ENCODE data around the gene SLCO3A1. TPM values are rescaled to one million over a fixed set of nuclear protein-coding genes. Genes with fewer than 3 reads are reported as not detected.

Gene SLCO3A1
- total and polyA plus RNA-seq, 2 experiments from 2014 or later = 1.9 to 6.9 TPM

- Histone ChIP-seq H3K79me2 (ENCODE audit: insufficient read depth) (no peaks in the 10 kb centered on the region), H3K4me2 (ENCODE audit: unreplicated experiment) (no peak overlapping the region), H3K4me1 (ENCODE audit: insufficient read depth) (peaks cover 5% of the 10 kb centered on the region; the same call in 1 of the 2 replicates), H4K20me1 (ENCODE audit: insufficient read depth) (no peaks in the 10 kb centered on the region), H3K9ac (no peak overlapping the region), H3K27ac (no peak overlapping the region), H3K36me3 (ENCODE audit: low read depth) (no peaks in the 10 kb centered on the region), H3K9me2 (ENCODE audit: insufficient read depth) (no peaks in the 10 kb centered on the region), H2AFZ (no peak overlapping the region), H3F3A (ENCODE audit: insufficient read depth) (no peaks in the 10 kb centered on the region), H3K4me3 (no peak overlapping the region), H3K9me3 (ENCODE audit: low read depth) (no peaks in the 10 kb centered on the region), H3K27me3 (replicated peaks; ENCODE audit: insufficient read depth) (no peaks in the 10 kb centered on the region)
- in situ Hi-C loops (cut with MboI) = no loop called here
- WGBS, 2 experiments (ENCODE audit: low coverage in 1 of 2, low lambda C conversion rate in 2 of 2, missing lambda C conversion rate in 2 of 2) = 81 to 83% methylated on average over 10 of the region's 10 CpGs
- DNase-seq = no peak
- no peak for TF ChIP-seq EZH2 (IDR thresholded peaks at IDR 0.05; ENCODE audit: insufficient read depth, poor library complexity, severe bottlenecking)
- TF ChIP-seq EZH2phosphoT487 (IDR thresholded peaks at IDR 0.05; ENCODE audit: insufficient read depth, low read depth) = no peak
These were observed 62.1 kb downstream of the SLCO3A1 start for GRCh38 chr15:91915576-91915975.

GRCh38 chr15:91916051-91916450, 62.5 kb downstream of the SLCO3A1 start:
- DNase-seq = no peak
- Histone ChIP-seq H3K27me3 (replicated peaks; ENCODE audit: insufficient read depth) (no peaks in the 10 kb centered on the region), H3K27ac (no peak overlapping the region), H3K4me1 (ENCODE audit: insufficient read depth) (peaks cover 5% of the 10 kb centered on the region; the same call in 1 of the 2 replicates), H4K20me1 (ENCODE audit: insufficient read depth) (no peaks in the 10 kb centered on the region), H3K4me3 (no peak overlapping the region), H3K79me2 (ENCODE audit: insufficient read depth) (no peaks in the 10 kb centered on the region), H3K9ac (no peak overlapping the region), H3K9me2 (ENCODE audit: insufficient read depth) (no peaks in the 10 kb centered on the region), H3F3A (ENCODE audit: insufficient read depth) (no peaks in the 10 kb centered on the region), H3K9me3 (ENCODE audit: low read depth) (no peaks in the 10 kb centered on the region), H3K36me3 (ENCODE audit: low read depth) (no peaks in the 10 kb centered on the region), H2AFZ (no peak overlapping the region), H3K4me2 (ENCODE audit: unreplicated experiment) (no peak overlapping the region)
- in situ Hi-C loops (cut with MboI) = no loop called here
- whole genome bisulfite sequencing, 2 experiments (ENCODE audit: low coverage in 1 of 2, low lambda C conversion rate in 2 of 2, missing lambda C conversion rate in 2 of 2) = 98 to 99% methylated on average over 18 to 48 of the region's 48 CpGs
- TF ChIP-seq EZH2phosphoT487 (IDR thresholded peaks at IDR 0.05; ENCODE audit: insufficient read depth, low read depth) (no peak), EZH2 (IDR thresholded peaks at IDR 0.05; ENCODE audit: insufficient read depth, poor library complexity, severe bottlenecking) (no peak)

GRCh38 chr15:91917686-91918360, 64.3 kb downstream of the SLCO3A1 start:
- no peak for DNase-seq
- H3K27ac ChIP-seq = no peak overlapping the region
- H3K4me1 ChIP-seq (ENCODE audit: insufficient read depth) = peaks cover 5% of the 10 kb centered on the region; the same call in 1 of the 2 replicates
- no peaks in the 10 kb centered on the region for H3K27me3 ChIP-seq (replicated peaks; ENCODE audit: insufficient read depth)
- no peaks in the 10 kb centered on the region for H3K36me3 ChIP-seq (ENCODE audit: low read depth)
- H2AFZ ChIP-seq = no peak overlapping the region
- H4K20me1 ChIP-seq (ENCODE audit: insufficient read depth) = no peaks in the 10 kb centered on the region
- WGBS, 2 experiments (ENCODE audit: low coverage in 1 of 2, low lambda C conversion rate in 2 of 2, missing lambda C conversion rate in 2 of 2) = 92 to 95% methylated on average over 4 of the region's 4 CpGs
- no peak overlapping the region for H3K4me2 ChIP-seq (ENCODE audit: unreplicated experiment)
- H3K9me3 ChIP-seq (ENCODE audit: low read depth) = no peaks in the 10 kb centered on the region
- TF ChIP-seq EZH2 (IDR thresholded peaks at IDR 0.05; ENCODE audit: insufficient read depth, poor library complexity, severe bottlenecking) = no peak
- TF ChIP-seq EZH2phosphoT487 (IDR thresholded peaks at IDR 0.05; ENCODE audit: insufficient read depth, low read depth) = no peak
- H3F3A ChIP-seq (ENCODE audit: insufficient read depth) = no peaks in the 10 kb centered on the region
- H3K9ac ChIP-seq = no peak overlapping the region
- H3K79me2 ChIP-seq (ENCODE audit: insufficient read depth) = no peaks in the 10 kb centered on the region
- H3K9me2 ChIP-seq (ENCODE audit: insufficient read depth) = no peaks in the 10 kb centered on the region
- in situ Hi-C loops (cut with MboI) = no loop called here
- no peak overlapping the region for H3K4me3 ChIP-seq

GRCh38 chr15:91919014-91919534, 65.6 kb downstream of the SLCO3A1 start:
- Histone ChIP-seq H2AFZ (no peak overlapping the region), H3K4me1 (ENCODE audit: insufficient read depth) (peaks cover under 1% of the 10 kb centered on the region; the same call in 1 of the 2 replicates), H3K9me2 (ENCODE audit: insufficient read depth) (no peaks in the 10 kb centered on the region), H3F3A (ENCODE audit: insufficient read depth) (no peaks in the 10 kb centered on the region), H3K27ac (no peak overlapping the region), H3K79me2 (ENCODE audit: insufficient read depth) (no peaks in the 10 kb centered on the region), H3K9ac (no peak overlapping the region), H4K20me1 (ENCODE audit: insufficient read depth) (no peaks in the 10 kb centered on the region), H3K4me3 (no peak overlapping the region), H3K9me3 (ENCODE audit: low read depth) (no peaks in the 10 kb centered on the region), H3K36me3 (ENCODE audit: low read depth) (no peaks in the 10 kb centered on the region), H3K27me3 (replicated peaks; ENCODE audit: insufficient read depth) (no peaks in the 10 kb centered on the region), H3K4me2 (ENCODE audit: unreplicated experiment) (no peak overlapping the region)
- WGBS, 2 experiments (ENCODE audit: low coverage in 1 of 2, low lambda C conversion rate in 2 of 2, missing lambda C conversion rate in 2 of 2) = 84% methylated on average over 15 of the region's 15 CpGs
- DNase-seq = no peak
- in situ Hi-C loops (cut with MboI) = no loop called here
- no peak for TF ChIP-seq EZH2 (IDR thresholded peaks at IDR 0.05; ENCODE audit: insufficient read depth, poor library complexity, severe bottlenecking)
- TF ChIP-seq EZH2phosphoT487 (IDR thresholded peaks at IDR 0.05; ENCODE audit: insufficient read depth, low read depth) = no peak

All from GM23248 (cell line).